Breast epithelium (tissue), 3 donors: ENCODE data around the gene BAAT.

Experiments used
- CTCF ChIP-seq, 3 donors: fragments of 450-650 bp; IDR thresholded peaks; one replicate each; pipeline ENCODE4 v1.5.1; 2016 to 2017; ENCODE audit warnings: antibody characterized with exemption in 3 of 3, mild to moderate bottlenecking in 3 of 3, moderate library complexity in 3 of 3
- POLR2A ChIP-seq: fragments of 450-650 bp; IDR thresholded peaks from one replicate; pipeline ENCODE4 v1.6.1; 2016; ENCODE audit warnings: antibody characterized with exemption, mild to moderate bottlenecking, moderate library complexity
- POLR2AphosphoS5 ChIP-seq, 3 donors: sonication (generic); formaldehyde crosslinking; IDR thresholded peaks; one replicate each; pipeline ENCODE4 v1.6.1; 2017; ENCODE audit warnings: antibody characterized with exemption in 3 of 3

GRCh38 chr9:101393135-101393534 lies 8.3 kb upstream of the BAAT start:
- TF ChIP-seq CTCF (IDR thresholded peaks at IDR 0.05) (no peak), POLR2A (no peak), POLR2AphosphoS5 (IDR thresholded peaks at IDR 0.05) (no peak)
